ENCODE data around the gene MGLL. TPM values are rescaled to one million over a fixed set of nuclear protein-coding genes. Genes with fewer than 3 reads are reported as not detected.

Gene MGLL
- total and polyA plus RNA-seq, 9 of the 15 experiments (the other 6 are each of a cell fraction or from before 2014, with no cell fraction given), result 0.12 to 0.32 (median 0.18) TPM; not detected in 6

DNA sequence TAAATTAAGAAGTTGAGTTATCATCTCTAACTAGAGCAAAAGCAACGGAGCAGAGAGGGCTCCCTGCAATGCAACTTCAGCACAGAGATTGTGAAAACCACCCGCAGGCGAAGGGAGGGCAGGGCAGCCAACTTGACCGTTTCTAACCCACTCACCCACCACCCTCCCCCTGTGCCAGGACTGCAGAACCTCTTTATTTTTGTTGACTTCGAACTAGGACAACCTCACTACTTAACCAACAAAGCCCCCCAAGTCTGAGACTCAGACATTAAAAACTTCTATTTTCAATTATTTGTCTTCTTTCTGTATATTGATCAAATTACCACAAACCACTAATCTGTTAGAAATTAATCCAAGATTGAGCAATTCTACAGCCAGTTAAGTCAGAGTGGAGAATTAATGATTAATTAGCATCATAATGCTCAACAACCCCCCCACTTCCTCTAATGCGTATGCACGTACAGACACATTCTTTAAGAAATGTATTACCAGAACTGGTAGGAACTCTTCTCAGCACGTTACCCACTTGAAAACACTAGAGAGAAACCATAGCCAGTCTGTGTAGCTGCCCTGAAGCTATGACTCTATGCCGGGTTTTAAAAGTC is 2.0 kb downstream of the MGLL start (continued):
- TF ChIP-seq, protein P1, sequence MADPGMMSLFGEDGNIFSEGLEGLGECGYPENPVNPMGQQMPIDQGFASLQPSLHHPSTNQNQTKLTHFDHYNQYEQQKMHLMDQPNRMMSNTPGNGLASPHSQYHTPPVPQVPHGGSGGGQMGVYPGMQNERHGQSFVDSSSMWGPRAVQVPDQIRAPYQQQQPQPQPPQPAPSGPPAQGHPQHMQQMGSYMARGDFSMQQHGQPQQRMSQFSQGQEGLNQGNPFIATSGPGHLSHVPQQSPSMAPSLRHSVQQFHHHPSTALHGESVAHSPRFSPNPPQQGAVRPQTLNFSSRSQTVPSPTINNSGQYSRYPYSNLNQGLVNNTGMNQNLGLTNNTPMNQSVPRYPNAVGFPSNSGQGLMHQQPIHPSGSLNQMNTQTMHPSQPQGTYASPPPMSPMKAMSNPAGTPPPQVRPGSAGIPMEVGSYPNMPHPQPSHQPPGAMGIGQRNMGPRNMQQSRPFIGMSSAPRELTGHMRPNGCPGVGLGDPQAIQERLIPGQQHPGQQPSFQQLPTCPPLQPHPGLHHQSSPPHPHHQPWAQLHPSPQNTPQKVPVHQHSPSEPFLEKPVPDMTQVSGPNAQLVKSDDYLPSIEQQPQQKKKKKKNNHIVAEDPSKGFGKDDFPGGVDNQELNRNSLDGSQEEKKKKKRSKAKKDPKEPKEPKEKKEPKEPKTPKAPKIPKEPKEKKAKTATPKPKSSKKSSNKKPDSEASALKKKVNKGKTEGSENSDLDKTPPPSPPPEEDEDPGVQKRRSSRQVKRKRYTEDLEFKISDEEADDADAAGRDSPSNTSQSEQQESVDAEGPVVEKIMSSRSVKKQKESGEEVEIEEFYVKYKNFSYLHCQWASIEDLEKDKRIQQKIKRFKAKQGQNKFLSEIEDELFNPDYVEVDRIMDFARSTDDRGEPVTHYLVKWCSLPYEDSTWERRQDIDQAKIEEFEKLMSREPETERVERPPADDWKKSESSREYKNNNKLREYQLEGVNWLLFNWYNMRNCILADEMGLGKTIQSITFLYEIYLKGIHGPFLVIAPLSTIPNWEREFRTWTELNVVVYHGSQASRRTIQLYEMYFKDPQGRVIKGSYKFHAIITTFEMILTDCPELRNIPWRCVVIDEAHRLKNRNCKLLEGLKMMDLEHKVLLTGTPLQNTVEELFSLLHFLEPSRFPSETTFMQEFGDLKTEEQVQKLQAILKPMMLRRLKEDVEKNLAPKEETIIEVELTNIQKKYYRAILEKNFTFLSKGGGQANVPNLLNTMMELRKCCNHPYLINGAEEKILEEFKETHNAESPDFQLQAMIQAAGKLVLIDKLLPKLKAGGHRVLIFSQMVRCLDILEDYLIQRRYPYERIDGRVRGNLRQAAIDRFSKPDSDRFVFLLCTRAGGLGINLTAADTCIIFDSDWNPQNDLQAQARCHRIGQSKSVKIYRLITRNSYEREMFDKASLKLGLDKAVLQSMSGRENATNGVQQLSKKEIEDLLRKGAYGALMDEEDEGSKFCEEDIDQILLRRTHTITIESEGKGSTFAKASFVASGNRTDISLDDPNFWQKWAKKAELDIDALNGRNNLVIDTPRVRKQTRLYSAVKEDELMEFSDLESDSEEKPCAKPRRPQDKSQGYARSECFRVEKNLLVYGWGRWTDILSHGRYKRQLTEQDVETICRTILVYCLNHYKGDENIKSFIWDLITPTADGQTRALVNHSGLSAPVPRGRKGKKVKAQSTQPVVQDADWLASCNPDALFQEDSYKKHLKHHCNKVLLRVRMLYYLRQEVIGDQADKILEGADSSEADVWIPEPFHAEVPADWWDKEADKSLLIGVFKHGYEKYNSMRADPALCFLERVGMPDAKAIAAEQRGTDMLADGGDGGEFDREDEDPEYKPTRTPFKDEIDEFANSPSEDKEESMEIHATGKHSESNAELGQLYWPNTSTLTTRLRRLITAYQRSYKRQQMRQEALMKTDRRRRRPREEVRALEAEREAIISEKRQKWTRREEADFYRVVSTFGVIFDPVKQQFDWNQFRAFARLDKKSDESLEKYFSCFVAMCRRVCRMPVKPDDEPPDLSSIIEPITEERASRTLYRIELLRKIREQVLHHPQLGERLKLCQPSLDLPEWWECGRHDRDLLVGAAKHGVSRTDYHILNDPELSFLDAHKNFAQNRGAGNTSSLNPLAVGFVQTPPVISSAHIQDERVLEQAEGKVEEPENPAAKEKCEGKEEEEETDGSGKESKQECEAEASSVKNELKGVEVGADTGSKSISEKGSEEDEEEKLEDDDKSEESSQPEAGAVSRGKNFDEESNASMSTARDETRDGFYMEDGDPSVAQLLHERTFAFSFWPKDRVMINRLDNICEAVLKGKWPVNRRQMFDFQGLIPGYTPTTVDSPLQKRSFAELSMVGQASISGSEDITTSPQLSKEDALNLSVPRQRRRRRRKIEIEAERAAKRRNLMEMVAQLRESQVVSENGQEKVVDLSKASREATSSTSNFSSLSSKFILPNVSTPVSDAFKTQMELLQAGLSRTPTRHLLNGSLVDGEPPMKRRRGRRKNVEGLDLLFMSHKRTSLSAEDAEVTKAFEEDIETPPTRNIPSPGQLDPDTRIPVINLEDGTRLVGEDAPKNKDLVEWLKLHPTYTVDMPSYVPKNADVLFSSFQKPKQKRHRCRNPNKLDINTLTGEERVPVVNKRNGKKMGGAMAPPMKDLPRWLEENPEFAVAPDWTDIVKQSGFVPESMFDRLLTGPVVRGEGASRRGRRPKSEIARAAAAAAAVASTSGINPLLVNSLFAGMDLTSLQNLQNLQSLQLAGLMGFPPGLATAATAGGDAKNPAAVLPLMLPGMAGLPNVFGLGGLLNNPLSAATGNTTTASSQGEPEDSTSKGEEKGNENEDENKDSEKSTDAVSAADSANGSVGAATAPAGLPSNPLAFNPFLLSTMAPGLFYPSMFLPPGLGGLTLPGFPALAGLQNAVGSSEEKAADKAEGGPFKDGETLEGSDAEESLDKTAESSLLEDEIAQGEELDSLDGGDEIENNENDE (IDR thresholded peaks at IDR 0.05; ENCODE audit: low read depth, low read length), result no peak
- TF ChIP-seq ZNF146 (CRISPR knock-in tag; IDR thresholded peaks at IDR 0.05; ENCODE audit: unreplicated experiment), result no peak
- TF ChIP-seq EGR1 (conservative IDR thresholded peaks at IDR 0.05), result no peak
- TF ChIP-seq, protein P2, sequence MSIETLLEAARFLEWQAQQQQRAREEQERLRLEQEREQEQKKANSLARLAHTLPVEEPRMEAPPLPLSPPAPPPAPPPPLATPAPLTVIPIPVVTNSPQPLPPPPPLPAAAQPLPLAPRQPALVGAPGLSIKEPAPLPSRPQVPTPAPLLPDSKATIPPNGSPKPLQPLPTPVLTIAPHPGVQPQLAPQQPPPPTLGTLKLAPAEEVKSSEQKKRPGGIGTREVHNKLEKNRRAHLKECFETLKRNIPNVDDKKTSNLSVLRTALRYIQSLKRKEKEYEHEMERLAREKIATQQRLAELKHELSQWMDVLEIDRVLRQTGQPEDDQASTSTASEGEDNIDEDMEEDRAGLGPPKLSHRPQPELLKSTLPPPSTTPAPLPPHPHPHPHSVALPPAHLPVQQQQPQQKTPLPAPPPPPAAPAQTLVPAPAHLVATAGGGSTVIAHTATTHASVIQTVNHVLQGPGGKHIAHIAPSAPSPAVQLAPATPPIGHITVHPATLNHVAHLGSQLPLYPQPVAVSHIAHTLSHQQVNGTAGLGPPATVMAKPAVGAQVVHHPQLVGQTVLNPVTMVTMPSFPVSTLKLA (conservative IDR thresholded peaks at IDR 0.05), result no peak
- no peak for TF ChIP-seq SNIP1 (IDR thresholded peaks at IDR 0.05; ENCODE audit: low read depth)
- TF ChIP-seq HDAC6 (IDR thresholded peaks at IDR 0.05; ENCODE audit: low read depth, low read length), result no peak
